CD14-positive monocyte (primary cell): ENCODE results near the gene UBE2Q1. TPM values are rescaled to one million over a fixed set of nuclear protein-coding genes. Genes with fewer than 3 reads are reported as not detected.
A peak's percentile ranks its signal among the peaks of the same experiment; 100 is the strongest.

Experiments used
- DNase-seq, 3 donors: peaks; one replicate each; pipeline ENCODE4 v3.0.0-alpha.2; 2011 to 2022
- H2AFZ ChIP-seq: 2 replicates; pipeline ENCODE4 v1.6.0; 2012; ENCODE audit warnings: mild to moderate bottlenecking, low read depth, low read length, inconsistent platforms; ENCODE audit not compliant: insufficient read depth, poor library complexity, severe bottlenecking
- H3K27ac ChIP-seq, 2 donors: 1 replicate in 1 of 2; 2 replicates in 1 of 2; pipeline ENCODE4 v1.5.1; 2012 to 2013; ENCODE audit warnings: low read length in 2 of 2, control low read depth in 1 of 2, inconsistent platforms in 1 of 2, low read depth in 1 of 2, mild to moderate bottlenecking in 1 of 2
- H3K27me3 ChIP-seq, 2 donors: one replicate each; pipeline versions ENCODE4 v1.6.0 to v1.6.1; 2011 to 2013; ENCODE audit warnings: low read length in 2 of 2; ENCODE audit not compliant: control insufficient read depth in 2 of 2, insufficient read depth in 2 of 2
- H3K36me3 ChIP-seq, 2 donors: replicated peaks in 1 of 2; 1 replicate in 1 of 2; 2 replicates in 1 of 2; pipeline versions ENCODE4 v1.5.1 to v1.6.1; 2012 to 2013; ENCODE audit warnings: low read length in 2 of 2, control low read depth in 1 of 2, inconsistent platforms in 1 of 2, mild to moderate bottlenecking in 1 of 2; ENCODE audit not compliant: insufficient read depth in 2 of 2, control insufficient read depth in 1 of 2
- H3K4me1 ChIP-seq, 2 donors: 1 replicate in 1 of 2; 2 replicates in 1 of 2; pipeline versions ENCODE4 v1.5.1 to v1.6.1; 2012 to 2013; ENCODE audit warnings: low read length in 2 of 2, control low read depth in 1 of 2, inconsistent platforms in 1 of 2, mild to moderate bottlenecking in 1 of 2, moderate library complexity in 1 of 2; ENCODE audit not compliant: insufficient read depth in 2 of 2, control insufficient read depth in 1 of 2
- H3K4me2 ChIP-seq: replicated peaks from 2 replicates; pipeline ENCODE3; 2012; ENCODE audit warnings: low read length, moderate library complexity, mild to moderate bottlenecking; ENCODE audit not compliant: poor library complexity, severe bottlenecking; ENCODE audit errors: extremely low read depth
- H3K4me3 ChIP-seq, 3 experiments: fragments of 200-600 bp in 1 of 3; sonication (generic) in 1 of 3; replicated peaks in 1 of 3; 1 replicate in 2 of 3; 2 replicates in 1 of 3; pipeline ENCODE4 v1.5.1; 2011 to 2013; ENCODE audit warnings: low read length in 3 of 3, mild to moderate bottlenecking in 3 of 3, control low read depth in 2 of 3, low read depth in 2 of 3, inconsistent platforms in 1 of 3, moderate library complexity in 1 of 3
- H3K79me2 ChIP-seq: 2 replicates; pipeline ENCODE4 v1.6.0; 2012; ENCODE audit warnings: mild to moderate bottlenecking, control low read depth, inconsistent platforms, low read length, moderate library complexity; ENCODE audit not compliant: insufficient read depth
- H3K9ac ChIP-seq: 2 replicates; pipeline ENCODE4 v1.6.0; 2017; ENCODE audit warnings: low read length, mild to moderate bottlenecking; ENCODE audit not compliant: insufficient read depth, poor library complexity, severe bottlenecking
- H3K9me3 ChIP-seq, 2 donors: replicated peaks in 1 of 2; 1 replicate in 1 of 2; 2 replicates in 1 of 2; pipeline versions ENCODE4 v1.5.1 to v1.6.1; 2012 to 2013; ENCODE audit warnings: low read length in 2 of 2, control low read depth in 1 of 2; ENCODE audit not compliant: control insufficient read depth in 1 of 2, insufficient read depth in 1 of 2
- H4K20me1 ChIP-seq: 2 replicates; pipeline ENCODE4 v1.6.0; 2012; ENCODE audit warnings: mild to moderate bottlenecking, low read length, control low read depth, moderate library complexity; ENCODE audit not compliant: insufficient read depth
- H3K27ac Mint-ChIP-seq, 7 donors: one replicate each; pipeline ENCODE4 v1.8.0; 2020; ENCODE audit warnings: mild to moderate bottlenecking in 7 of 7, mixed read lengths in 7 of 7, moderate library complexity in 6 of 7, inconsistent platforms in 2 of 7
- H3K27me3 Mint-ChIP-seq, 3 donors: one replicate each; pipeline ENCODE4 v1.8.0; 2021 to 2022; ENCODE audit warnings: low read depth in 3 of 3, mild to moderate bottlenecking in 3 of 3, mixed read lengths in 3 of 3, moderate library complexity in 3 of 3, inconsistent platforms in 1 of 3
- H3K36me3 Mint-ChIP-seq, 2 donors: one replicate each; pipeline ENCODE4 v1.8.0; 2020; ENCODE audit warnings: mixed read lengths in 2 of 2, inconsistent platforms in 1 of 2, mild to moderate bottlenecking in 1 of 2
- H3K4me1 Mint-ChIP-seq: one replicate; pipeline ENCODE4 v1.8.0; 2020; ENCODE audit warnings: mild to moderate bottlenecking, mixed read lengths
- H3K4me3 Mint-ChIP-seq, 2 donors: one replicate each; pipeline ENCODE4 v1.8.0; 2020; ENCODE audit warnings: mild to moderate bottlenecking in 2 of 2, mixed read lengths in 2 of 2, moderate library complexity in 1 of 2
- H3K9me3 Mint-ChIP-seq, 7 donors: one replicate each; pipeline ENCODE4 v1.8.0; 2020 to 2022; ENCODE audit warnings: mixed read lengths in 7 of 7, mild to moderate bottlenecking in 6 of 7, moderate library complexity in 6 of 7, inconsistent platforms in 2 of 7
- CTCF ChIP-seq: fragments of 200-600 bp; IDR thresholded peaks from one replicate; pipeline ENCODE4 v1.8.0; 2022; ENCODE audit warnings: antibody characterized with exemption, mild to moderate bottlenecking
- WGBS: methylation state at CpG from one replicate; pipeline ENCODE4 v1.1.5; 2013; ENCODE audit warnings: missing lambda C conversion rate; ENCODE audit not compliant: insufficient coverage; 5-methylcytosine and 5-hydroxymethylcytosine counted together
- intact Hi-C, 2 donors: fragments of 100-400 bp; cut with micrococcal nuclease; formaldehyde crosslinking; loops; one replicate each; pipeline versions ENCODE4 v1.15.0 to v1.15.1; 2023
- polyA plus RNA-seq, 3 donors: library from polyadenylated mRNA; depleted of rRNA in 1 of 3; unstranded in 2 of 3; stranded (reverse) in 1 of 3; fragments of 300-500 nt in 2 of 3; fragments of >200 nt in 1 of 3; fragmentation: Illumina TruSeq in 2 of 3; gene quantifications; 1 replicate in 2 of 3; 2 replicates in 1 of 3; pipeline ENCODE4 v1.2.3, GENCODE V29; 2012 to 2021

UBE2Q1 gene
- polyA plus RNA-seq, 3 donors = 6.4 to 22.6 (median 8.4) TPM

- Mint-ChIP-seq H3K4me1 (no peaks in the 10 kb centered on the region), H3K27me3 (peaks cover 0 to 1% (median 0%) of the 10 kb centered on the region in 3 donors), H3K36me3 (peaks cover 95 to 100% of the 10 kb centered on the region in 2 donors), H3K4me3 (no peak overlapping the region), H3K9me3 (no peaks in the 10 kb centered on the region), H3K27ac (peak overlapping the region in 1 of 7 donors; percentile 71)
- WGBS = 95% methylated on average over 6 of the region's 10 CpGs
- peaks cover 98 to 100% of the 10 kb centered on the region in 2 donors for H3K36me3 ChIP-seq
- no peak for TF ChIP-seq CTCF
- no peak overlapping the region for H3K4me3 ChIP-seq
- no peaks in the 10 kb centered on the region for H3K4me1 ChIP-seq
- H2AFZ ChIP-seq = no peak overlapping the region
- no peak overlapping the region for H3K27ac ChIP-seq
- H3K9ac ChIP-seq = no peak overlapping the region
- H3K27me3 ChIP-seq = no peaks in the 10 kb centered on the region
- H4K20me1 ChIP-seq = peaks cover 100% of the 10 kb centered on the region
- H3K79me2 ChIP-seq = no peaks in the 10 kb centered on the region
- no peak for DNase-seq
- no peaks in the 10 kb centered on the region for H3K9me3 ChIP-seq
- no peak overlapping the region for H3K4me2 ChIP-seq
- intact Hi-C loops = loop anchor here in 1 of 2 donors (10.0 kb wide), 1 partner anchor 59 kb away; no protein-coding TSS in a partner anchor
Observed at GRCh38 chr1:154586231-154586630, 27.8 kb upstream of the UBE2Q1 start.

DNA sequence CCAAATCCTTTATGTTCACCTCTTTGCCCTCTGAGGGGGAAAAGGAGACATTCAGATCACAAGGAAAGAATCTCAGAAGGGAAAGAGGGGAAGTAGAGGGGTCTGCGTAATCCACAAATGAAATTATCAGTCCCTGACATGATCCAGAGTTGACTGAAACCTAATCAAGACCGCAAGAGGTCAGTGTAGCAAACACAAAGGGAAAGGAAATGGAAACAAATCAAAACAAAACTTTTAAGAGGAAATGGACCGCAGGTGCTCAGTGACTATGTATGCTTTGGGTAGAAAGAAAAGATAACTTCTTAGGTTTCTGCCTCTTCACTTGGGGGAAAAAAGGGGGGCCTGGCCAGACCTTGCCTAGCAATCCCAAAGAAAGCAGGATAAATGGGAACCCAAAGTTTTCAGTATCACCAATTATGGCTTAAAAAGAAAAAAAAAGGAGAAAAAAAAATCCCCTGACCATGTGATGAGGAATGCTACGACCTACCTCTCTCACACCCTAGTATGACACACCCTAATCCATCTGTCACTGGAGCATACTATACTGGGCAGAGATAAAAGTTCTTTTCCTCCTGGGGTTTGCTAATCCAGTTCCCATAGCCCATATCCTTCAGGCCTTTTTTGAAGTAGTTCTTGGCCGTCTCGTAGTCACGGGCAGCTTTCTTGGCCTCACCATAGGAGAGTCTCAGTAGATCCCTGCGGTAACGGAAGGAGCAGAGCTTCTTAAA lies 26.0 kb upstream of the UBE2Q1 start:
- Mint-ChIP-seq H3K4me3 (no peak overlapping the region), H3K27ac (peak overlapping the region in 2 of 7 donors; percentile 5 to 22), H3K27me3 (peaks cover 0 to 1% (median 0%) of the 10 kb centered on the region in 3 donors), H3K4me1 (no peaks in the 10 kb centered on the region), H3K36me3 (peaks cover 96 to 100% of the 10 kb centered on the region in 2 donors), H3K9me3 (no peaks in the 10 kb centered on the region)
- Histone ChIP-seq H3K9me3 (no peaks in the 10 kb centered on the region), H4K20me1 (peaks cover 100% of the 10 kb centered on the region), H3K9ac (no peak overlapping the region), H3K4me3 (no peak overlapping the region), H3K79me2 (no peaks in the 10 kb centered on the region), H3K27ac (no peak overlapping the region), H3K27me3 (no peaks in the 10 kb centered on the region), H3K4me1 (no peaks in the 10 kb centered on the region), H2AFZ (no peak overlapping the region), H3K36me3 (peaks cover 98 to 100% of the 10 kb centered on the region in 2 donors), H3K4me2 (no peak overlapping the region)
- no peak for DNase-seq
- intact Hi-C loops = loop anchor here in 1 of 2 donors (10.0 kb wide), 1 partner anchor 60 kb away; no protein-coding TSS in a partner anchor
- WGBS = 76% methylated on average over 3 of the region's 9 CpGs
- TF ChIP-seq CTCF = no peak
